H1 (cell line): ENCODE results near the gene PLCL2. TPM values are rescaled to one million over a fixed set of nuclear protein-coding genes. Genes with fewer than 3 reads are reported as not detected.

Source experiments
- CTCF ChIA-PET: fragments of 300-600 bp; sonication (Branson Sonifier 250); formaldehyde crosslinking; loops from one replicate; lab custom pipeline; 2021; ENCODE audit not compliant: partially characterized antibody; lab: Charles Lee
- POLR2A ChIA-PET: fragments of 300-600 bp; sonication (Branson Sonifier 250); formaldehyde crosslinking; loops from one replicate; lab custom pipeline; 2021; ENCODE audit warnings: inconsistent platforms; ENCODE audit not compliant: partially characterized antibody; lab: Charles Lee
- DNase-seq, 2 experiments: peaks; one replicate each; pipeline versions ENCODE4 v3.0.0 to v3.0.0-alpha.2; 2010 to 2022; ENCODE audit warnings: low spot score in 2 of 2, low read depth in 1 of 2, mixed read lengths in 1 of 2
- FAIRE-seq: peaks from 2 replicates; lab custom pipeline; 2011; peaks lifted over from hg19 to GRCh38; lab: Jason Lieb, UNC
- H2AFZ ChIP-seq: 2 replicates; pipeline ENCODE4 v1.8.1; 2012; ENCODE audit warnings: low read length, inconsistent platforms
- H2AK5ac ChIP-seq: 2 replicates; pipeline ENCODE4 v1.6.1; 2013; ENCODE audit warnings: low read depth, low read length
- H2BK120ac ChIP-seq: replicated peaks from 2 replicates; pipeline ENCODE3; 2013; ENCODE audit warnings: low read depth, low read length, inconsistent platforms
- H2BK12ac ChIP-seq: 2 replicates; pipeline ENCODE4 v1.6.1; 2013; ENCODE audit warnings: low read depth, low read length
- H2BK15ac ChIP-seq: 2 replicates; pipeline ENCODE4 v1.6.1; 2013; ENCODE audit warnings: low read length
- H2BK20ac ChIP-seq: 2 replicates; pipeline ENCODE4 v1.6.1; 2013; ENCODE audit warnings: low read length
- H2BK5ac ChIP-seq: 2 replicates; pipeline ENCODE4 v1.6.1; 2013; ENCODE audit warnings: low read depth, low read length
- H3K14ac ChIP-seq: 2 replicates; pipeline ENCODE4 v1.6.1; 2013; ENCODE audit warnings: inconsistent platforms; ENCODE audit not compliant: insufficient read length
- H3K18ac ChIP-seq: 2 replicates; pipeline ENCODE4 v1.6.1; 2013; ENCODE audit warnings: low read length; ENCODE audit errors: extremely low read depth
- H3K23ac ChIP-seq: 2 replicates; pipeline ENCODE4 v1.6.1; 2013; ENCODE audit warnings: inconsistent platforms; ENCODE audit not compliant: insufficient read length
- H3K23me2 ChIP-seq: 2 replicates; pipeline ENCODE4 v1.6.1; 2013; ENCODE audit warnings: low read depth, low read length
- H3K27ac ChIP-seq: 2 replicates; pipeline ENCODE4 v1.6.1; 2011; ENCODE audit warnings: low read depth, low read length, inconsistent platforms
- H3K27me3 ChIP-seq, 4 experiments: replicated peaks in 1 of 4; 1 replicate in 1 of 4; 2 replicates in 3 of 4; pipeline versions ENCODE4 v1.6.1 to v1.8.1; 2011 to 2013; ENCODE audit warnings: low read length in 3 of 4, mild to moderate bottlenecking in 3 of 4, inconsistent platforms in 2 of 4, mixed read lengths in 2 of 4, moderate library complexity in 1 of 4; ENCODE audit not compliant: control insufficient read depth in 3 of 4, insufficient read depth in 3 of 4; ENCODE audit errors: extremely low read depth in 1 of 4
- H3K36me3 ChIP-seq, 4 experiments: 2 replicates each; pipeline versions ENCODE4 v1.6.1 to v1.8.1; 2011 to 2013; ENCODE audit warnings: mild to moderate bottlenecking in 4 of 4, low read length in 3 of 4, moderate library complexity in 2 of 4, control low read depth in 1 of 4, inconsistent platforms in 1 of 4; ENCODE audit not compliant: insufficient read depth in 4 of 4, control insufficient read depth in 2 of 4
- H3K4ac ChIP-seq: replicated peaks from 2 replicates; pipeline ENCODE3; 2013; ENCODE audit warnings: low read length, low read depth, mixed read lengths, inconsistent platforms; ENCODE audit not compliant: insufficient read length
- H3K4me1 ChIP-seq, 4 experiments: replicated peaks in 1 of 4; 1 replicate in 1 of 4; 2 replicates in 3 of 4; pipeline versions ENCODE4 v1.6.1 to v1.8.1; 2011 to 2013; ENCODE audit warnings: low read length in 3 of 4, inconsistent platforms in 2 of 4, mixed read lengths in 1 of 4; ENCODE audit not compliant: insufficient read depth in 4 of 4, control insufficient read depth in 3 of 4
- H3K4me2 ChIP-seq, 2 experiments: 2 replicates each; pipeline versions ENCODE4 v1.6.1 to v1.8.1; 2011 to 2013; ENCODE audit warnings: low read depth in 2 of 2, low read length in 2 of 2, control low read depth in 1 of 2, inconsistent platforms in 1 of 2, mild to moderate bottlenecking in 1 of 2; ENCODE audit not compliant: insufficient read depth in 1 of 2
- H3K4me3 ChIP-seq, 4 experiments: fragments of 200-600, 300-600 bp in 1 of 4; sonication (generic), shearing (Covaris generic), sonication (Bioruptor Twin) in 1 of 4; 2 replicates each; pipeline versions ENCODE4 v1.5.1 to v1.8.1; 2011 to 2016; ENCODE audit warnings: low read length in 4 of 4, low read depth in 3 of 4, control low read depth in 2 of 4, inconsistent platforms in 2 of 4, mild to moderate bottlenecking in 2 of 4, mixed read lengths in 1 of 4, moderate library complexity in 1 of 4; ENCODE audit not compliant: insufficient read depth in 2 of 4; ENCODE audit errors: extremely low read depth in 1 of 4
- H3K56ac ChIP-seq: replicated peaks from 2 replicates; pipeline ENCODE3; 2013; ENCODE audit warnings: low read depth, mild to moderate bottlenecking, mixed read lengths, low read length, inconsistent platforms; ENCODE audit not compliant: insufficient read length
- H3K79me1 ChIP-seq: 2 replicates; pipeline ENCODE4 v1.6.1; 2013; ENCODE audit warnings: low read depth, low read length, control low read depth
- H3K79me2 ChIP-seq, 2 experiments: 2 replicates each; pipeline versions ENCODE4 v1.6.1 to v1.8.1; 2012 to 2013; ENCODE audit warnings: low read length in 2 of 2, mild to moderate bottlenecking in 2 of 2, inconsistent platforms in 1 of 2; ENCODE audit not compliant: insufficient read depth in 2 of 2, control insufficient read depth in 1 of 2
- H3K9ac ChIP-seq, 4 experiments: replicated peaks in 1 of 4; 1 replicate in 1 of 4; 2 replicates in 3 of 4; pipeline versions ENCODE4 v1.6.1 to v1.8.1; 2011 to 2013; ENCODE audit warnings: low read depth in 3 of 4, low read length in 3 of 4, control low read depth in 2 of 4, mild to moderate bottlenecking in 2 of 4, moderate library complexity in 2 of 4, inconsistent platforms in 1 of 4; ENCODE audit errors: extremely low read depth in 1 of 4
- H3K9me3 ChIP-seq, 2 experiments: 2 replicates each; pipeline versions ENCODE4 v1.6.1 to v1.8.1; 2012 to 2013; ENCODE audit warnings: mild to moderate bottlenecking in 2 of 2, moderate library complexity in 2 of 2, control low read depth in 1 of 2, inconsistent platforms in 1 of 2, low read depth in 1 of 2, low read length in 1 of 2, mixed read lengths in 1 of 2; ENCODE audit not compliant: insufficient read depth in 2 of 2
- H4K20me1 ChIP-seq, 2 experiments: replicated peaks in 1 of 2; 2 replicates each; pipeline versions ENCODE3 to v1.8.1; 2011 to 2013; ENCODE audit warnings: inconsistent platforms in 2 of 2, low read length in 2 of 2, mild to moderate bottlenecking in 1 of 2; ENCODE audit not compliant: insufficient read depth in 2 of 2, control insufficient read depth in 1 of 2
- H4K5ac ChIP-seq: 2 replicates; pipeline ENCODE4 v1.6.1; 2013; ENCODE audit warnings: low read length, low read depth, mixed read lengths, inconsistent platforms; ENCODE audit not compliant: insufficient read length
- H4K8ac ChIP-seq: 2 replicates; pipeline ENCODE4 v1.8.0; 2013; ENCODE audit warnings: mild to moderate bottlenecking, moderate library complexity, low read length, inconsistent platforms; ENCODE audit not compliant: insufficient read depth; ENCODE audit errors: extremely low read depth
- H4K91ac ChIP-seq: replicated peaks from 2 replicates; pipeline ENCODE3; 2013; ENCODE audit warnings: low read length, mixed read lengths, inconsistent platforms; ENCODE audit not compliant: insufficient read length
- BACH1 ChIP-seq: IDR thresholded peaks from 2 replicates; pipeline ENCODE4 v1.6.1; 2012; ENCODE audit warnings: low read length, improper control_type of control experiment
- CEBPB ChIP-seq: IDR thresholded peaks from 2 replicates; pipeline ENCODE4 v1.6.1; 2012; ENCODE audit warnings: low read depth, low read length
- POLR2AphosphoS5 ChIP-seq: IDR thresholded peaks from 2 replicates; pipeline ENCODE4 v1.6.1; 2011; ENCODE audit warnings: low read depth, low read length
- SAP30 ChIP-seq: fragments of 300-600 bp; sonication (generic); IDR thresholded peaks from 2 replicates; pipeline ENCODE4 v1.7.1; 2012; ENCODE audit warnings: low read length, moderate library complexity, mild to moderate bottlenecking, inconsistent platforms; ENCODE audit not compliant: insufficient read depth, insufficient replicate concordance
- WGBS, 2 experiments: shearing (Covaris generic) in 1 of 2; methylation state at CpG; one replicate each; pipeline versions ENCODE4 v1.1.6 to v1.1.7; 2013 to 2015; ENCODE audit warnings: low lambda C conversion rate in 2 of 2, mixed read lengths in 2 of 2, inconsistent platforms in 1 of 2, low coverage in 1 of 2, missing lambda C conversion rate in 1 of 2; ENCODE audit not compliant: insufficient replicate concordance in 2 of 2, insufficient coverage in 1 of 2, insufficient read length in 1 of 2; ENCODE audit errors: extremely low coverage in 1 of 2, missing lambda C conversion rate in 1 of 2; 5-methylcytosine and 5-hydroxymethylcytosine counted together
- polyA plus RNA-seq, 7 experiments: library from polyadenylated mRNA; depleted of rRNA in 3 of 7; stranded (reverse) in 5 of 7; unstranded in 2 of 7; fragments of >200 nt in 5 of 7; fragments of 200-250 nt in 2 of 7; gene quantifications; 1 replicate in 5 of 7; 2 replicates in 1 of 7; 4 replicates in 1 of 7; pipeline versions ENCODE4 v1.2.1 to v1.2.3, GENCODE V29; 2011 to 2013; ENCODE audit warnings: missing spikeins in 2 of 7, mixed read lengths in 2 of 7
- total RNA-seq: library from RNA; stranded (reverse); fragmentation: NEBNext Ultra II Directional; extraction: Animal tissue kit (Norgen Biotek cat#: 25700); gene quantifications from 2 replicates; pipeline ENCODE4 v1.2.1, GENCODE V29; 2021

PLCL2 gene
- total and polyA plus RNA-seq, 2 of the 8 experiments (the other 6 are each of a cell fraction or from before 2014, with no cell fraction given), result 3.5 to 6.8 TPM

- Histone ChIP-seq H3K23ac (no peak overlapping the region), H2BK20ac (no peak overlapping the region)
- TF ChIP-seq CEBPB, result no peak
- TF ChIP-seq SAP30, result no peak
- TF ChIP-seq POLR2AphosphoS5, result no peak
- TF ChIP-seq BACH1, result no peak
- TF ChIP-seq, all 59 proteins: peak for 0
- Histone ChIP-seq H3K4me2 (no peak overlapping the region), H3K4me3 (no peak overlapping the region), H2BK12ac (peak overlapping the region; percentile 12; the same call in 1 of the 2 replicates), H4K5ac (no peak overlapping the region), H2BK15ac (no peak overlapping the region), H2BK5ac (no peak overlapping the region), H3K27ac (no peak overlapping the region), H3K4ac (no peak overlapping the region), H4K91ac (no peak overlapping the region), H3K56ac (no peak overlapping the region), H2AK5ac (no peak overlapping the region), H3K23me2 (no peaks in the 10 kb centered on the region), H3K9me3 (no peaks in the 10 kb centered on the region), H4K20me1 (no peaks in the 10 kb centered on the region), H3K4me1 (peaks cover 0 to 9% (median 3%) of the 10 kb centered on the region in 4 experiments; a peak in 3 of 7 replicates), H3K18ac (no peak overlapping the region), H3K27me3 (no peaks in the 10 kb centered on the region), H2AFZ (no peak overlapping the region), H4K8ac (no peak overlapping the region), H2BK120ac (no peak overlapping the region), H3K9ac (no peak overlapping the region), H3K14ac (no peak overlapping the region), H3K36me3 (no peaks in the 10 kb centered on the region), H3K79me2 (peaks cover 0 to 2% of the 10 kb centered on the region in 2 experiments; a peak in 1 of 4 replicates), H3K79me1 (no peaks in the 10 kb centered on the region)
- ChIA-PET POLR2A (no interaction called here), CTCF (interaction anchor here (0.6 to 1.5 kb wide), 4 partner anchors 25 to 359 kb away, joined by 3 to 5 read pairs (median 4); no protein-coding TSS in a partner anchor)
- DNase-seq (no peak), FAIRE-seq (peak; percentile 7)
- WGBS, 2 experiments, result 96% methylated on average over 2 of the region's 2 CpGs; no CpG with 5 or more reads in 1 of the 2 experiments
Observed at GRCh38 chr3:16960125-16960524, 75.4 kb downstream of the PLCL2 start.
